NOMO-1 (cell line): ENCODE data around the gene EXOC6B.

Experiments
- DNase-seq, 2 experiments: peaks; one replicate each; lab custom pipeline; 2025; ENCODE audit not compliant: unreplicated experiment in 2 of 2; lab: John Stamatoyannopoulos, UW

EXOC6B gene

DNA sequence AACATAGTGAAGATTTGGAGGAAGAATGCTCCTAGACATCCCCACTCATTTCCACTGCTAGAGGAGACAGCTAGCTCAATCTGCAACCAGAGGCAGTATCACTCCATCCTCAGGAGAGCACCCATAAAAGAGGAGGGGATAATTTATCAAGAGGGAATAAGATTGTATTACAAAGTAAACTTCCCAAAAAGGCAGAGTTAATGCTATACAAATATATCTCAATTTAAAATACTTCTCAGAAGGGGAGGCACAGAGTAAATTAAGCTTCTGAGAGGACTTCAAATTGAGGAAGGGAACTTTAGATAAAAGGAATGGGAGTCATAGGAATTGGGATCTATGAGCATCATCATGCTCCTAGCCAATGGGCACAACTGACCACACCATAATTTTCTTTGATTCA is 29.1 kb downstream of the EXOC6B start:
- DNase-seq: no peak

DNA sequence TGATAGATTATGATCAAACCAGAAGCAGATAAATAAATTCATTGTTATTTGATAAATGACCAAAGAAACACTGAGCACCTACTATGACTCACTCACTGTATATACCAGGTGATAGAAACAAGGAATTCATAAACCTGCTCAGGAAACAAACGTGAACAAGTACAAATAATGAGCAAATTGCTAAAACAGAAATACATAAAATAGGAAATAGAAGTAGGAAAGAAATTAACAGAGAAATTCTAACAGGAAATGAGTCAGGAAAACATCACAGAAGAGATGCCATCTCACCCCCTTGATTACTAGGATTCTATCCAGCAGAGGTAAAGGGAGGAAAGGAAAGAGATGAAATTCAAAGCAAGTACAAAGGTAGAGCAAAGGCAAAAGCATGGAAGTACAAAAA is 31.3 kb downstream of the EXOC6B start:
- no peak for DNase-seq

DNA sequence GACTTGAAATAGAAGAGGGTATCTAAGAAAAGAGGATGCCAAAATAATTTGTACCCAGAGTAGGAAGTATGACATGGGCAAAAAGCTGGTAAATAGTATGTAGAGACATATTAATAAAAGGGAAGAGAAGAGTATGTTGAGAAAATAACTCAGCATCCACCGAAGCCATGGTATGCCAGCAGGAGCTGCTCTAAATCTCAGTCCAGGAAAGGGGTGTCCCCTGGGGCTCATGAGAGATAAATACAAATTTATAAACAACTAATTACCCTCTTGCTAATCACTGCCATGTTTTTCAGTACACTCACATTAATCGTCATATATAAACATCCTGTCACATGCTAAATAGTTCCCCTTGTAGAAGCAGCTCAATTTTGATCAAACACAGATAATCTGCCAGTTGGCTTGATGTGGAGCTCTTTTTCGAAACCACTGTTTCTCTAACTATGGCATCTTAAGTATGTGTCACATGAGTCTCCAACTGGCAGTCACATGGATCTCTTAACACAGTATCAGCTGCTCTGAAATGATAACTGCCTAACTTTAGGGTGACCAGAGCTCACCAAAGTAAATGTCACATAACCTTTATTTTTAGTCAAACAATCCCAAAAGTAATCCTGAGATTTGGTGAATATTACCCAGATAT is 31.9 kb downstream of the EXOC6B start:
- DNase-seq: no peak

DNA sequence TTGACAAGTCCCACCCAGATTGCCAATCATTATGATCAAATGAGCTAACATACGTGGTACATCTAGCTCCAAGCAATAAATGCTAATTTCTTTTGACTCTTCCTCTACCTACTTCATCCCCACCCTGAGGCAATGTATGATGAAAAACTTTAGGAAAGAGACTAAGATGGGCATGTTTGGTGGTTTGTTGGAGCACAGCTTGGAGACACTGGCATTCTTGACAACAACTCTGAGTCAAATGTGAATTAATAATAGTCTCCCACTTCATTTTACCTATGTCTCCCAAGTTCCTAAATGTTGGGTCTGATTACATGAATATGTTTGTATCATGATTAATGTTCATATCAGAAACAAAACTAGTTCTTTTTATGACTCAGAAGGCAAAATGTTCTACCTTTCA is 36.6 kb downstream of the EXOC6B start:
- DNase-seq: no peak

DNA sequence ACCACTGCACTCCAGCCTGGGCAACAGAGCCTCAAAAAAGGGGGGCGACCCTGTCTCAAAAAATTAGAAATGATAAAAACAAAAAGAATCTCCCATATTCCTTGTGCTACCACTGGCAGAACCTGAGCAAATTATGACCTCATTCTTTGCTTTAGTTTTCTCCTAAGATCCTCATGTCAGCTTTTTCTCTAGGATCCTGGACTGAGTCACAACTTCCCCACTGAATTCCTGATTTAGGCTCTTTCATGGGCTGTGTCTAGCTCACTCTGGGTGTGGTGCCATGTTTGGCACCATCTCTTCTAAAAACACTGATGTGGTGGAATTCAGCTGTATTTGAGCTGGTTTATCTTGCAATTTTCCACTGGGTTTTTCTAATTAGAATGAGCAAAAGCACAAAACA is 37.1 kb downstream of the EXOC6B start:
- no peak for DNase-seq

DNA sequence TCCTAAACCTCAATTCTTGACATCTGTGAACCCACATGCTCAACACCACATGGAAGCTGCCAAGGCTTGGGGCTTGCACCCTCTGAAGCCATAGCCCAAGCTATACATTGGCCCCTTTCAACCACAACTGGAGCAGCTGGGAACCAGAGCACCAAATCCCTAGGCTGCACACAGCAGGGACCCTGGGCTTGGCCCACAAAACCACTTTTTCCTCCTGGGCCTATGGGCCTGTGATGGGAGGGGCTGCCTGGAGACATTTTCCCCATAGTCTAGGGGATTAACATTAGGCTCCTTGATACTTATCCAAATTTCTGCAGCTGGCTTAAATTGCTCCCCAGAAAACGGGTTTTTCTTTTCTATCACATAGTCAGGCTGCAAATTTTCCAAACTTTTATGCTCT is 40.3 kb downstream of the EXOC6B start:
- DNase-seq: no peak

DNA sequence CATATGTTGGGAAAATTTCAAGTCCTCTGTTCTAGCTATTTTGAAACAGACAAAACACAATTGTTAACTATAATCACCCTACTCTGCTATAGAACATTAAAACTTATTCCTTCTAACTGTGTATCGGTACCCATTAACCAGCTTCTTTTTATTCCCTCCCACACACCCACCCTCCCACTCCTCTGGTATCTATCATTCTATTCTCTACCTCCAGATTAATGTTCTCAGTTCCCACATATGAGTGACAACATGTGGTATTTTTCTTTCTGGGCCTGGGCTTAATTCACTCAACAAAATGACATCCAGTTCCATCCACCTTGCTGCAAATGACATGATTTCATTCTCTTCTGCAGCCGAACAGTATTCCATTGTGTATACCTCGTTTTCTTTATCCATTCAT is 43.3 kb downstream of the EXOC6B start:
- DNase-seq: no peak

DNA sequence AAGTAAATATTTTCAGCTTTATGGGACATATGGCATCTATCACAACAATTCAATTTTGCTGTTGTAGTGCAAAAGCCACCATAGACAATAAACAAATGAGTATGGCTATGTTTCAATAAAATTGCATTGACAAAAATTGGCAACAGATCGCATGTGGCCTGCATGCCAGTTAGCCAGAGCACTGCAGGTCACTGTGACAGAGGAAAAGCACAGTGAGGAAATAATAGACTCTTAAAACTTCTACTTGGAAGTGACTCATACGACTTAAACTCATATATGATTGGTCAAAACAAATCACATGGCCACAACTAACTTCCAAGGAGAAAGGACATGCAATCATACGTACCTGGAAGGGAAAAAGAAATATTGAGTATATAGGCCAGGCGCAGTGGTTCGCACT is 44.4 kb downstream of the EXOC6B start:
- no peak for DNase-seq

DNA sequence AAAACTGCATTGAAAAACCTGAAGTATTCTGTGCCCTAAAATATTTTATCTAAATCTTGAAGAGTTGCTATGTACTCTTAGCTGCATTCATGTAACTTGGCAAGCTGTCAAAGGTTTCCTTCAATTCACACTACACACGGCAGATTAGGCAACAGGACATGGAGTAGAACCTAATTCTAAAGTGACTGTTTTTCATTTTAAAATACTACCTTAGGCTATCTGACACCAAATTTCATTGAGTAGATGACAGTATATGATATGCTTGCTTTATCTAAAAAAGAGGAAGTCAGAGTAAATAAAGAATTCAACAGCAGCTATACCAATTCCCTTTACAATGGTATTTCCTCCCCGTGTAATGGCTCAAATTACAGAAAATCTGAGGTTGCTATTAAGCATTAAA is 45.4 kb downstream of the EXOC6B start:
- DNase-seq: peak in 1 of 2 experiments; percentile 22

DNA sequence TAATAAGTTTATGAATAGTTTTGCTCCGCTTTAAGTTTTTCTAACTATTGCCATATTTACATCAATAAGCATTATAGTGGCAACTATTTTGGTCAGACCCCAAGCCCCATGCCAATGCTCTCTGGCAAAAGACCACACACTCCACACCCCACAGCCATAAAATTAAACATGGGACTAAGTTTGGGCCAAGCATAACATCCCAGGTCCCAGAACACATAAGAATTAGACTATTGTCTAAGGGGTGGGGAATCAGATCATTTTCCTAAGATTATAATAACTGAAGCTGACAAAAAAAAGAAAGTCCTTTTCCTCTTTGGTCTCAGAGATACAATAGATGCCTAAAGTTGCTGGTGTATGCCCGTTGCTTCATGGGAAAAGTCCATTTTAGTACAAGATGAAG is 46.3 kb downstream of the EXOC6B start:
- DNase-seq: no peak

DNA sequence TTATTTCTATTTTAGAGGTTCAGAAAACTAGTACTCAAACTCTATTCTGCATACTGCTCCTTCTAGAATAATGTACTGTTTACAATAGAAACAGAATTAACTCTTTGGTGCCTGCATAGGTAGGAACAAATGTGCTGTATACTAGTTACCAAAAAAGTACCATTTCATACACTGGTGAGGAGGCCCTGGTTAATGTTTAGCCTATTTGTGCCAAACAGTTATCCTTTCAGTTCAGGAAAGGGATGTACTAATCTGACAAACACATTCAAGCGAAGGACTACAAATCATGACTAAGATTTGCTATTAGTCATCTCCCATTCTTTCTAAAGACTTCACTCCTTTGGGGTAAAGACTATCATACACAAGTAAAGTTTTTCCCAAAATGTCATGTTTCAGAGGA is 47.4 kb downstream of the EXOC6B start:
- no peak for DNase-seq

DNA sequence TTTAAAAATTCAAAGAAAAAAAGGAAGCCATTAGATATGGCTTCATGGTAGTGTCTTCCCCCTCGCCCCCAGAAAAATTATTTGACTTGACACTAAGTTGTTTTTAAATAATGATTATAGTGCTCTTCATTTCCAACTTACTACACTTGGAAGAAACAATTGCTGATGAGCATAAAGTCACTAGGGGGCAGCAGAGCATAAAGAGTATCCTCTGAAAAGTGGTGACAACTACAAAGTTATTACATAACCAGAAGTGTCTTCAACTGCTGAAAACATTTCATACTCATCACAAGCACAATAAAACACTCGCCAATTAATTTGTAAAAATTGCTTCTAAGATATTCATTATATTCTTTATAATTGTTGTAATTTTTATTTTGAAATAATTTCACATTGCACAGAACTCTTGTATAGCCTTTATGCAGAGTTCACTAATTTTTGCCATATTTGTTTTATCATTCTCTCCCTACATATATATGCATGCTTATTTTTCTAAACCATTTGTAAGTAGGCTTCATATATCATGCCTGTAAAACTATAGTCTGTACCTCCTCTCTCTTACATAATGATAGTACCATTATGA is 54.9 kb downstream of the EXOC6B start:
- peak; percentile 23 to 77 for DNase-seq

DNA sequence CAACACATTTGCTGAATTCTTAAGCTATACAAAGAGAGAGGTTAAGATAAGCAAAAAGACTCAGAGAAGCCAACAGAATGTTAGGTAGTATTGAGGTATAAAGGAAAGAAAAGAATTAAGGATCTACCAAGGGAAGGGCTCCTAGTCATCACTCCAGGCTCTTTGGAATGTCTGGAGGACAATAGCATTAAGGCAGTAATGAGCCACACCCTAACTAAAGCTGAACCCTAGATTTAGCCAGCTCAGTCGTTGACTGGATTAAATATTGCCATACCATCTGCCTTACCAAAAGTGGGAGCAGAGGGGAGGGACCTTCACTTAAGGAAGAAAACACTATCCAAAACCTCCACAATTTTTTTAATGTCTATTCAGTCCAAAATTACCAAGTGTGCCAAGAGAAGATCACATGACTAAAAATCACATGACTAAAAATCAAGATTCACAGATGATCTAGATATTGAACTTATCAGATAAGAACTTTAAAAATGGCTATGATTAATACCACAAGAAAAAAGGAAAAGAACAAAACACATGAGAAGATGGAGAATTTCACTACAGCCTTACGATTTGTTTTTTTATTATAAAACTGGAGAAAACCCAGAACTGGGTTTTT is 59.7 kb downstream of the EXOC6B start:
- no peak for DNase-seq

DNA sequence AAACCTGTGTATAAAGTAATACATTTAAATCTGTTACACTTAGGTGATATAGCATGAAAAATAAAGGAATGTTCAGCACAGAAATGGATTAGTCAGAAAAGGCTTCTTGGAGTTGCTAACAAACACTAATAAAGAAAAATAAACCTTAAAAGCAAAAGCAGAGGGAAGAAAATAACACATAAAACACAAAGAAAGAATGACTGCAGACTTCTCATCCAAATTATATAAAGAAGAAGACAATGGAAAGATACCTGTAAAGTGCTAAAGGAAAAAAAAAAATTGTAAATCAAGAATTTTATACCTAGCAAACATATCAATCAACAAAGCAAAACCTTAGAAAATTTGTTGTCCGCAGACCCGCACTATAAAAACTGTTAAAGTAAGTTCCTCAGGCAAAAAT is 63.6 kb downstream of the EXOC6B start:
- no peak for DNase-seq

DNA sequence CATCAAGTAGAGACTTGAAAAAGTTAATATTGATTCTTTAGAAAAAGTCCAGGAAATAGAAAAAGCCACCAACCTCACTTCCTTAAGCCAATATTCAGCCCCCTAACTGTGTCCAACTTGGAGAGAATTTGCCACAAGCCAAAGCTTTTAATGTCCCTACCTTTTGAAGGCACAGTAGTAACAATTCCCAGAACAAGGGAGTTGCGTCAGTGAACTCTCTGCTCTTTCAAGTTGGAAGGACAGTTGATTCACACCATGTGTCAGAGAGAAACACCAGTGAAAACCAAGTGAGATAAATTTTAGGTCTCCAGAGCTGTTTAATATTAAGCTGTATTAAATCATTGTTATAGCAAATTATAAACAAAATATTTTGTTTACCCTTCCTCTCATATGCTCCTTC is 66.1 kb downstream of the EXOC6B start:
- DNase-seq: no peak

DNA sequence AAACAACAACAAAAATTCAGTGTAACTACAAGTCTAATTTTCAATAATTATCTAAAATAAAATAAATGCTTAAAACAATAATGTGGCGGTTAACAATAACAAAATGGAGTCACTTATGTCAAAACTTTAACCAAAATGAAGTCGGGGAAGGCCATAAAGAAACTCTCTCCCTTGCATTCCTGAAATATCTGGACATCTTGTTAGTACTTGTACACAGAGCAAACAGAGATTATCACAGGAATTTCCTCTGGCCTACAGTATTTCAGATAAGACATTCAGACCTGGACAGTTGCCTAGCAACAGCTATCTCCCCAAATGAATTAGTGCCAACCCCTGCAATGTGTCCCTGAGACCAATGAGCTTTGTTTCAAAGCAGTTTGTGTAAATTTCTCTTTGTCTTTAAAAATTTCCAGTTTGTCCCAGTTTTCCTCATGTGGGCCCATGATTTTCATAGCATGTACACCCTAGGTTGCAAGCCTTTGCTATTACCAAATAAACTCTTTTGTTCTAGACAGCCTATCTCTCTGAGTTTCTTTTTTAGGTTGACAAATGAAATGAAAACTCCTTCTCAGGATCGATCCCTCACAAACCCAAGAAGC is 68.6 kb downstream of the EXOC6B start:
- no peak for DNase-seq

DNA sequence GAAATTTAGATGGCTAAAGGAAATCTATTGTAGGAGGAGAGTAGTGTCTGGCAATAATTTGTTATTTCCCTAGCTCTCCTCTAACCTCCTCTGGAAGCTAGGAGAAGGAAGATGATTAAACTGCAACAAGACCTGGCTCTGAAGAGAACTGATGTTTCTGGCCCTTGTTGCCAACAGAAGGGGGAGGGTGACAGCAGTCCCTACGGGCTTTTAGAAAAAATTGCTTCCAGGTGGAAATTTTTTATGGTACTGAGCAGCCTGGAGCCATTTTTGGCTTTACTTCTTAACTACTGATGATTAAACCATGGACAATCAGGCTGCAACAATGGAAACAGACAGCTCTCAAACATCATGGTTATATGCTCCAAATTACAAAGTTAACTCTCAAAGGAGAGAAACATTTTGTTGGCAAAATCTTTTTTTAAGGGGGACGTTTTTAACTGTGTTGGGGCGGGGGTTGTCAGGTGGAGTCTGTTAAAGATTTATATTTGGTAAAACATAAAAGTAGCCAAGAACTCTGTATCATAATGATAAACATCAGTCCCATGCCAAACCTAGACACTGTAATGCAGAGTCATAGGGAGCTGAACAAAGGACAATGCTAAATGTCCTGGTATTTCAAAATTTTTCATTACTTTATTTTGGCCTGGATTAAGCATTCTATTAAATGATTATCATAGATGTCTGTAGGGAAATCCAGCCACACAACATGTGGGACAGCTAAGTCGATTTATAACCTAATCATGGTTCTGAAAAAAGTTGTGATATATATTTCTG is 70.0 kb downstream of the EXOC6B start:
- DNase-seq: no peak

DNA sequence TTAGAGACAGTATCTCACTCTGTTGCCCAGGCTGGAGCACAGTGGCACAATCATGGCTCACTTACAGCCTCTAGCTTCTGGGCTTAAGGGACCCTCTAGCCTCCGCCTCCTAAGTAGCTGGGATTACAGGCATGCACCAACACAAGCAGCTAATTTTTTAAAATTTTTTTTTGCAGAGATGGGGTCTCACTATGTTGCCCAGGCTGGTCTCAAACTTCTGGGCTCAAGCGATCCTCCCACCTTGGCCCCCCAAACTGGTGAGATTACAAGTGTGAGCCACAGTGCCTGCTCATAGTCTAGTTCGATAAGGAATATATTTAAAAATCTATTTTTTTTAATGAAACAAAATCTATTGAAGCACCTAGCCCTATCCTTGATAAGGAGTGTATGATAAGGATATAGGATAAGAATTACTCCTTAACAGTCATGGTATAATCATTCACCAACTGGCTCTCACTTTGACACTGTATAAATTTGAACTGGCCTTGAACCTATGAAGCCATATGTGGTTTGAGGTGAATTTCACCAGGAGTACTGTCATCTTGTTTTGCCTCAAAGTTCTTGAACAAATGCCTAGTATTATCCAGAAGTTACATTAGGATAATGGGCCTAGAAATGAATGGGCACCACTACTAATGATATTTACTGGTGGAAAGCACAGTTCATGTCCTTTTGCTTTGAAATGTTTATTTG is 71.1 kb downstream of the EXOC6B start:
- no peak for DNase-seq

DNA sequence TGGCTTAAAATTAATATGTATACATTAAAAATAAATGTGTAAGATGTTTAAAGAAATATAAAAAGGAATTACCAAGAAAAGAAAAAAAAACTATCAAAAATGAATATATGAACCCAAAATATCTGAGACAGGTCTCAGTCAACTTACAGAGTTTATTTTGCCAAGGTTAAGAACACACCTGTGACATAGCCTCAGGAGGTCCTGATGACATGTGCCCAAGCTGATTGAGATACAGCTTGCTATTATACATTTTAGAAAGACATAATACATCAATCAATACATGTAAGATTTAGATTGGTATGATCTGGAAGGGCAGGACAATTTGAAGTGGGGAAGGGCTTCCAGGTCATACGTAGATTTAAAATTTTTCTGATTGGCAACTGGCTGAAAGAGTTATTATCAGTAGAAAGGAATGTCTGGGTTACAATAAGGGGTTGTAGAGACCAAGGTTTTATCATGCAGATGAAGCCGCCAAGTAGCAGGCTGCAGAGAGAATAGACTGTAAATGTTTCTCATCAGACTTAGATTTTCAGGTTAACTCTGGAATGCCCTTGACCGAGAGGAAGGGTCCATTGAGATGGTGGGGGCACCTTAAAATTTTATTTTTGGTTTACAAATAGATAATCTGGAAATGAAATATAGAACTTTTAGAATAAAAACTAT is 74.7 kb downstream of the EXOC6B start:
- DNase-seq: no peak

DNA sequence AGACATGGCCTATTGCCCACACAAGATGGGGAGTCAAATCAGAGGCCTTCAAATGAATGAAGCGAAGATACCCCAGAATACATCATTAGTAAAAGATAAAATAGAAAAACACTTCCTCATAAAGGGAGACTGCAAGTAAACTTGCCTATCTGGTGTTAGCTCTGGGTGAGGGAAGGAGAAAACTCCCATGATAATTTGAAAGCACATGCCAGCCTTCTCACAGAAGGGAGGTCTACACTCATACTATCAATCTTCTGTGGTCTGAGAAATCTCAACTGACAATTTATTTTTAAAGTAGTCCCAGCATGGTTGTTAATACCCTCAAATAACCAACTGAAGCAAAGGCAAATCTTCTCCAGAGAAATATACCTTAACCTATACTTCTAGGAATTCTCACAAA is 75.4 kb downstream of the EXOC6B start:
- no peak for DNase-seq
